AG04450 (cell line): Measurements from ENCODE around the gene NTM. TPM values are rescaled to one million over a fixed set of nuclear protein-coding genes. Genes with fewer than 3 reads are reported as not detected.

ENCODE experiments used
- CTCF ChIA-PET: fragments of 300-600, 350-600 bp; formaldehyde crosslinking; extraction: SDS; loops from one replicate; lab custom pipeline; 2022; ENCODE audit warnings: antibody characterized with exemption, inconsistent platforms; lab: Charles Lee
- POLR2A ChIA-PET: fragments of 350-600 bp; formaldehyde crosslinking; extraction: SDS; loops from one replicate; lab custom pipeline; 2021; ENCODE audit warnings: antibody characterized with exemption, inconsistent platforms; lab: Yijun Ruan, JAX
- DNase-seq: peaks from one replicate; pipeline ENCODE4 v3.0.0-alpha.2; 2011; ENCODE audit warnings: low read depth, low spot score
- H3K27ac ChIP-seq: one replicate; pipeline ENCODE4 v1.5.1; 2012; ENCODE audit warnings: low read depth, low read length, control low read depth
- H3K27me3 ChIP-seq: one replicate; pipeline ENCODE4 v1.6.0; 2012; ENCODE audit warnings: low read length; ENCODE audit not compliant: control insufficient read depth, insufficient read depth
- H3K4me3 ChIP-seq: 2 replicates; pipeline ENCODE4 v1.5.1; 2011; ENCODE audit warnings: mild to moderate bottlenecking, low read depth, low read length, control low read depth
- H3K9me3 ChIP-seq: 2 replicates; pipeline ENCODE4 v1.5.1; 2012; ENCODE audit warnings: low read length; ENCODE audit not compliant: control insufficient read depth, insufficient read depth
- polyA plus RNA-seq: library from polyadenylated mRNA; depleted of rRNA; stranded (reverse); fragments of >200 nt; gene quantifications from 2 replicates; pipeline ENCODE4 v1.2.3, GENCODE V29; 2011
- TF ChIP-seq, protein P1 (sequence below): IDR thresholded peaks from 2 replicates; pipeline ENCODE4 v1.5.1; 2011; ENCODE audit warnings: low read depth, low read length, control low read depth, inconsistent platforms

Gene NTM
- polyA plus RNA-seq, 1 experiment, result 26.9 TPM

- no peak for DNase-seq
- H3K4me3 ChIP-seq, result no peak overlapping the region
- no peaks in the 10 kb centered on the region for H3K27me3 ChIP-seq
- no peaks in the 10 kb centered on the region for H3K9me3 ChIP-seq
- TF ChIP-seq, protein P1, sequence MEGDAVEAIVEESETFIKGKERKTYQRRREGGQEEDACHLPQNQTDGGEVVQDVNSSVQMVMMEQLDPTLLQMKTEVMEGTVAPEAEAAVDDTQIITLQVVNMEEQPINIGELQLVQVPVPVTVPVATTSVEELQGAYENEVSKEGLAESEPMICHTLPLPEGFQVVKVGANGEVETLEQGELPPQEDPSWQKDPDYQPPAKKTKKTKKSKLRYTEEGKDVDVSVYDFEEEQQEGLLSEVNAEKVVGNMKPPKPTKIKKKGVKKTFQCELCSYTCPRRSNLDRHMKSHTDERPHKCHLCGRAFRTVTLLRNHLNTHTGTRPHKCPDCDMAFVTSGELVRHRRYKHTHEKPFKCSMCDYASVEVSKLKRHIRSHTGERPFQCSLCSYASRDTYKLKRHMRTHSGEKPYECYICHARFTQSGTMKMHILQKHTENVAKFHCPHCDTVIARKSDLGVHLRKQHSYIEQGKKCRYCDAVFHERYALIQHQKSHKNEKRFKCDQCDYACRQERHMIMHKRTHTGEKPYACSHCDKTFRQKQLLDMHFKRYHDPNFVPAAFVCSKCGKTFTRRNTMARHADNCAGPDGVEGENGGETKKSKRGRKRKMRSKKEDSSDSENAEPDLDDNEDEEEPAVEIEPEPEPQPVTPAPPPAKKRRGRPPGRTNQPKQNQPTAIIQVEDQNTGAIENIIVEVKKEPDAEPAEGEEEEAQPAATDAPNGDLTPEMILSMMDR, result no peak
- ChIA-PET CTCF (no interaction called here), POLR2A (no interaction called here)
- H3K27ac ChIP-seq, result no peak overlapping the region
Observed at GRCh38 chr11:132228746-132229325, 858.4 kb downstream of the NTM start.

DNA sequence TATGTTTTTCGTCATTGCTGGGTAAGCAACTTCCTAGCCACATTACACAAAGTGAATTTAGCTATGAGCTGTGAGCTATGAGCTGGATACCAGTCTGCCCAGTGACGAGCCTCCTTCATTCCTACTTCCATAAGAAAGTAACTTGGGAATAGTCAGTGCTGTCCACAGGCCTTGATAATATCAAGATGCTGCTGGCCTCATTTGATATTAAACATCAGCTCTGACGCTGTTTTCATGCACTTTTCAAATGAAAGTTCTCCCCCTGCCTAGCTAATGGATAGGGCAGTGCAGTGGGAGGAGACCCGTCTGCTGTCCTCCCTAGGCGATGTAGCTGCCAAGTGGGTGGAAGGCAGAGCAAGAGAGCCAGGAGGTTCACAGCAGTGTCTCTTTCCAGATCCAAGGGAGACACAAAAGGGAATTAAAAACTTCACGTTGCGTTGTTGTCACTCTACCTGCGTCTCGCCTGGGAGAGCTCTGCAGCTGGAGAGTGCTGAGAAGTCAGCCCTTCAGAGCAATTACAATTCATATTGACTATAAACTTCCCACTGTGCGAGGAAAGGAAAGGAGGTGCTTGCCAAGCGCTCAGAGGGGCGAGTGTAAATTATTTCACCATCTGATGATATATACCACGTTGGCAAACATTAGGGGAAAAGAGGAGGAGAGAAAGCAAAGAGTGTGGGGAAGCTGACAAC is 861.4 kb downstream of the NTM start:
- H3K4me3 ChIP-seq, result no peak overlapping the region
- no peak overlapping the region for H3K27ac ChIP-seq
- POLR2A ChIA-PET, result no interaction called here
- CTCF ChIA-PET, result no interaction called here
- no peak for DNase-seq
- TF ChIP-seq, protein P1, result no peak
- no peaks in the 10 kb centered on the region for H3K9me3 ChIP-seq
- H3K27me3 ChIP-seq, result no peaks in the 10 kb centered on the region

DNA sequence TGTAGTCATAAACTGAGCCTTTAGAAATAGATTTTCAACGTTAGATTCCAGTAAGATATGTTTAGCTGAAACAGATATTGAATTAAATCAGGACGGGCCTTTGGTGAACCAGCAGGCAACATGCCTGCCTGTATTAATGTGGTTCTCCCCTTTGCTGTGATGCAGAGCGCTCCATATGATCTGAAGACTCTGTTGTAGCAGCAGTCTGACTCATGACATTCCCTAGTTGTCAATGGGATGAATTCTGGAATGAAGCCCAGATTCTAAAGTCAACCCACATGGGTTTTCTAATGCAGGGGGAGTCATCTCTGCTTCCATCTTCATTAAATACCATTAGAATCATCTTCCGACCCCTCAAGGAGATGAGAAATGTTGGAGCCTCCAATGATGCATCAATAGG is 864.5 kb downstream of the NTM start:
- H3K9me3 ChIP-seq, result no peaks in the 10 kb centered on the region
- H3K27ac ChIP-seq, result no peak overlapping the region
- TF ChIP-seq, protein P1, result no peak
- POLR2A ChIA-PET, result no interaction called here
- no peak overlapping the region for H3K4me3 ChIP-seq
- no peaks in the 10 kb centered on the region for H3K27me3 ChIP-seq
- DNase-seq, result peak; percentile 61
- CTCF ChIA-PET, result no interaction called here

GRCh38 chr11:132237781-132238180 is 867.4 kb downstream of the NTM start:
- TF ChIP-seq, protein P1, result no peak
- POLR2A ChIA-PET, result no interaction called here
- Histone ChIP-seq H3K4me3 (no peak overlapping the region), H3K9me3 (no peaks in the 10 kb centered on the region), H3K27ac (no peak overlapping the region), H3K27me3 (no peaks in the 10 kb centered on the region)
- DNase-seq, result no peak
- CTCF ChIA-PET, result interaction anchor here (0.5 kb wide), 1 partner anchor 842 kb away, joined by 3 read pairs; no protein-coding TSS in a partner anchor

DNA sequence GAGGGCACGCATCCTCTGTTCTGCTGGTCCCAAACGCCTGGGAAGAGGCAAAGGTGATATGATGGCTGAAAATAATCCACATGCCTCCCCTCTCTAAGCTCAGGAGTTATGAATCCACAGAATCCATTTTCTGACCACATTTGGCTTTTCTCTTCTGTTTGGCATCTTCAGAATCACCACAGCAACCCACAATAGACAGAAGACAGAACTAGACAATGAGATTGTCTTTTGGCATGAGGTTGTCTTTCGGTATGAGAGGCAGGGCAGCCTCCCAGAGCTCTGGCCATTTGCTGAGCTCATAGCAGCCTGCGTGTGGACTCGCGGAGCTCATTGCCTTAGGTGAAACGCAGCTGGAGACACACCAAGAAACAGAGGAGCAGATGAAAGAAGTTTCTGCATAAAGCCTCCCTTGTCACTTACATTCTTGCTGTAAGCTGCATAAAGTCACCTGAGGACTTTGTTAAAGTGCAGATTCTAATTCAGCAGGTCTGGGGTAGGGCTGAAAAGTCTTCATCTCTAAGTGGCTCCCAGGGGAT is 868.0 kb downstream of the NTM start:
- CTCF ChIA-PET, result no interaction called here
- H3K27me3 ChIP-seq, result no peaks in the 10 kb centered on the region
- TF ChIP-seq, protein P1, result no peak
- H3K4me3 ChIP-seq, result no peak overlapping the region
- H3K27ac ChIP-seq, result no peak overlapping the region
- no peak for DNase-seq
- no peaks in the 10 kb centered on the region for H3K9me3 ChIP-seq
- POLR2A ChIA-PET, result no interaction called here
